Esophagus mucosa (tissue), 1 donor: Measurements from ENCODE around the gene MARCHF3. TPM values are rescaled to one million over a fixed set of nuclear protein-coding genes. Genes with fewer than 3 reads are reported as not detected.
"Not testable (repeated sequence)": the region's sequence is repeated elsewhere in the genome, so short reads cannot be mapped to it uniquely, and the experiment has no call there.

Experiments
- ATAC-seq: fragments of 200-7000 bp; cut with Tn5 transposase; one replicate; pipeline ENCODE4 v1.9.1; 2020
- total RNA-seq: library from RNA; stranded (reverse); gene quantifications from one replicate; pipeline ENCODE4 v1.2.4, GENCODE V29; 2023
- donor health status: DM: yes; HTN: yes; CAD: no.

MARCHF3 gene
- total RNA-seq, 1 donor from 2014 or later, result 2.4 TPM

DNA sequence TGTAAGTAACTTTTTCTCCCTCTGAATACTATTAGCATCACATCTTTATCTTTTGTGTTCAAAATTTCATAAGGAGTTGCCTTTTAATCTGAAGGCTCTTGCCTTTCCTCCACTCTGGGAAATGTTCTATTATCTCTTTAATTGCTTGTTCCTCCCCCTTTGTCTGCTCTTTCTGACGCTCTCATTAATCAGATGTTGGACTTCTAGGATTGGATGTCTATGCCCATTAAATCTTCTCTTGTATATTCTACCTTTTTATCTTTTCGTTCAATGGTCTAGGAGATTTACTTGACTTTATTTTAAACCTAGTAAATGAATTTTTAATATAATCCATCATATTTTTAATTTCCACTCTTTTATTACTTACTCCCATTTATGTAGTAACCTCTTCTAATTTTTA lies 76.7 kb downstream of the MARCHF3 start:
- ATAC-seq, result no peak

GRCh38 chr5:126949475-126949874 lies 80.9 kb downstream of the MARCHF3 start:
- ATAC-seq, result no peak

GRCh38 chr5:126948453-126948852 lies 81.9 kb downstream of the MARCHF3 start:
- no peak for ATAC-seq

GRCh38 chr5:126948011-126948355 lies 82.4 kb downstream of the MARCHF3 start:
- no peak for ATAC-seq

DNA sequence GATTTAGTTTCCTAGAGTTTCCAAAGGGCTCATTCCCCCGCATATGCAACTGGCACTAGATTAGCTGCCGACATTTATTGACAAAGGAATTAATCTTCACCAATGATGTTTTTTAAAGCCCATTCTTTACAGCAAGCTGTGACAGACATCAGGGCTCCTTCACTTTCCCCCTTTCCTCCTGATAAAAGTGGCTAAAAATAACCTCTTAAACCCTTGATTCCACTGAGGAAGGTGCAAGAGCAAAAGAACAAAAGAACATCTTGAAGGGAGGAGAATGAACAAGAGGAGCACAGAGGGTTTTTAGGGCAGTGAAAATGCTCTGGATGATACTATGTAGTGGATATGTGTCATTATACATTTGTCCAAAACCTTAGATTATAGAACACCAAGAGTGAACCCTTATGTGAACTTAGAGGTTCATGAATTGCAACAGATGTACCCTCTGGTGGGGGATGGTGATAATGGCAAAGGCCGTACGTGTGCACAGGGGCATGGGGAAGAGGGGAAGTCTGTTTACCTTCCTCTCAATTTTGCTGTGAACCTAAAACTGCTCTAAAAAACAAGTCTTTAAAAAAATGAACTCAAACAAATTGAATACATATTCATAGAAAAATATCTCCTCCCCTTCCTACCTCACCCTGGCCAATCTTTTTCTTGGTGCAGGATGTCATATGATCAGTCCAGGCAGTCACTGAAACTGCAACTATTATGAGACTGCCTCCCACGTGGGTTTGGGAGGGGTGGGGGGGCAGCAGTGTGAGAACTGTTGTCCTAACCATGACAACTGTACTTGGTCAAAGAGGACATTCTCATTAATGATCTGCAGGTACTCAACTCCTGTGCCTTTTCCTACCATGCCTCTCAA lies 83.0 kb downstream of the MARCHF3 start:
- ATAC-seq, result no peak

DNA sequence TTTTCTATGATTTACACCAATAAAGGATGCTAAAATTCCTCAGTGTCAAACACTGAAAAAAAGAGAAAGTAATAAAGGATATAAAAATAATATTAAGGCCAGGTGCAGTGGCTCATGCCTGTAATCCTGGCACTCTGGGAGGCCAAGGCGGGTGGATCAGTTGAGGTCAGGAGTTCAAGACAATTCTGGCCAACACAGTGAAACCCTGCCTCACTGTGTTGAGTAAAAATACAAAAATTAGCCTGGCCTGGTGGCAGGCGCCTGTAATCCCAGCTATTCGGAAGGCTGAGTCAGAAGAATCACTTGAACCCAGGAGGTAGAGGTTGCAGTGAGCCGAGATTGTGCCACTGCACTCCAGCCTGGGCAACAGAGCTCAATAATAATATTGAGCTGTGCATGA lies 87.5 kb downstream of the MARCHF3 start:
- not testable (repeated sequence) for ATAC-seq

DNA sequence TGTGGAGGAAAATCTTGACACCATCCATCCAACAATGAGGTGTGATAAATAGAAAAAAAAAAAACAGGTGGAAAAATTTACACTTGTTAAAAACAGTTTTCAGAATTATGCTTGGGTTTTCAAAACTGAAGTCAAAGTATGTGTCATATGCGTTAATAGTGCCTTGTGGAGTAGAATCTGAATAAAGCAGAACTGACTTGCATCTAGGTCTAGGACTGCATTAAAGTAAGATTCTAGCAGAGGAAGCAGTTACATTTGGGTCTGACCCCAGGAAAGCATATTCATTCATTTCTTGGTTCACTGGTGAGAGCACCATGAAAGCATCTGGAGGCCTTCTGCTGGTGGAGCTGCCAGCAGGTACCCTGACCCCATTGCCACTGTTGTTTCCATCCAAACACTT lies 89.0 kb downstream of the MARCHF3 start:
- no peak for ATAC-seq

GRCh38 chr5:126939887-126940286 lies 90.5 kb downstream of the MARCHF3 start:
- ATAC-seq, result no peak

- ATAC-seq, result no peak
These were observed 91.9 kb downstream of the MARCHF3 start for GRCh38 chr5:126938466-126938865.

DNA sequence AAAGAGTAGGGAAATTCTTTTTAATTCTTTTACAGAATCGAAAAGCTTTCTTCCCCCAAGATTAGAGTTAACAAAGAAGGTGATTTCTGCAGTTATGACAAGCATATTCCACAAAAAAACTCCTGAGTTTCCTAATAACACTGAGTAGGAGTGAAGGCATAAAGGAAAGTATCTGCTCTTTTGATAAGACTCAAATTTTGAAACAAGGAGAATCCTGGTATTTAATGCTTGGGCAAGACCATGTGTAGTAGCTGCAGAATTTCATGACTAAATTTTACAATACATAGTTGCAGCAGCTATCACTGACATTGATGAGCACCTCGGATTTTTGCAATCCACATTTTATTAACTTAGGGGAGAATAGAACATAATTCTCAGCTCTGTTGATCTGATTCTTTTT lies 92.6 kb downstream of the MARCHF3 start:
- ATAC-seq, result no peak

DNA sequence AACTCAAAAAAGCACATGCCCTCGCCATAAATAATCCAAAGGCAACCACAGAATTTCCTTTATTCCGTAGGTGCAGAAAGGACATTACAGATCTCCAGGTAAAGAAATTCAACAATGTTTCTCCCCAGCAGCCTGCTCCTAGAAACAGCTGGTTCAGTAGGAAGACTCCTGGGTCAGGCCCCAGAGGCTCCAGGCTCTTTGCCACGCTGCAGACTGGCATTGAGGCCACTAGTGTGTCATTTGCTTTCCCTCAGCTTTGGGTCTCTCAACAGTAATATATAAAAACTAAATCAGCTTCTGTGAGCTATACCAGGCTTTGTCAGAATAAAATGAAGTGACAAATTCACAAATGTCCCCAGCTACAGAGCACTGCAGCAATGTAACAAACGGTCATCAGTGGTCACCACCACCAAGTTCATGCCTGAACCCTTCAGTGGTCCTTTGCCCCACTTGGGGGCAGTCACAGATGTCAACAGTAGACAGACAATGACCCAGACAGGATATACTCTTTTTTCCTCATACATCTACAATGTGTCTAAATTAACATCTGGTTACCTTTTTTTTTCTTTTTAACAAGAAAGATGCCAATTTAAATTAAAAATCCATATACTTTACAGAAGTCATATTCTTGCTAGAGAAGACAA lies 93.5 kb downstream of the MARCHF3 start:
- no peak for ATAC-seq

DNA sequence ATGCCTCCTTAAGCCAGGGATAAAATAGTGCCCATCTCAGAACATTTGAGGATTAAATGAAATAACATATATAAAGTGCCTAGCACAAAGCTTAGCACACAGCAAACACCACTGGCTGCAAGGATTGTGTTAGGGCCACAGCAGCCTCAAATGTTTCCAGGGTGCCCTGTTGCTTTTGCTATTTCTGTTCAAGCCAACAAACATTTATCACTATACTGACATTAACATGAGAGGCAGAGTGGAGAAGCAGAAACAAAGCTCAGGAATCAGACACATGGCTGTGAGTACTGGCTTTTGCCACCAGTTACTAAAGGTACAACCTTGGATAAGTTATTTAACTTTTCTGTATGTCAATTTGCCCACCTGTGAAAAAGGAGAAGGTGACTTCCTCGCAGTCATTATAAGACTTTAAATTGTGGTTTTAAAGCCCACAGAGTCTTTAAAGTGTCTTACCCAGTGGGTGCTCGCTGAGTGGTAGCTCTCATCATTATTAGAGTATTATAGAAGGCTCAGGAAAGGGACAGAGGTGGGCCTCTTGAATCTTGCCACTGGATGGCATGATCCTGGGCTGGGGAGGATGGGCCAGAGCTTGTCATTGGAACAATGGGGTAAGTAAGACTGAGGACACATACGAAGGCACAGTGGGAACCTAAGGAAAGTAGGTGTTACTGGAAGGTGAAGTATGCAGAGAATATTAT lies 98.2 kb downstream of the MARCHF3 start:
- no peak for ATAC-seq

GRCh38 chr5:126928041-126928440 lies 102.3 kb downstream of the MARCHF3 start:
- no peak for ATAC-seq

GRCh38 chr5:126927429-126927828 lies 102.9 kb downstream of the MARCHF3 start:
- no peak for ATAC-seq

GRCh38 chr5:126926187-126926586 lies 104.2 kb downstream of the MARCHF3 start:
- ATAC-seq, result no peak

DNA sequence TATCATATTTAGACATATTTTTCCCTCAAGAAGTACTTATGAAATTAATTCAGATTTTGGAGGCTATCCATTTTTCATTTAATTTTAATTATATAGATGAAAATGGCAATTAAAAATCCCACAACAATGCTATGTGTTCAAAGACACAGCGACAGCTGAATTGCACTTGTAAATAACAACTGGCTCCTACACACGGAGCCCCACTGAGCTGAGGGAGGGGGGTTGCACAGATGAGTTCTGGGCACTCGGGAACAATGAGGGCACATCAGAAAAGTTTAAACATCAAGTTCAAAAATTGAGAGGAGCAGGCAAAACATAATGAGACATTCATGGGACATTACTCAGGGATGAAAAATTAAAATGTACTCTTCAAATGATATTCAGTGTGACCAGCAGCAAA lies 104.9 kb downstream of the MARCHF3 start:
- ATAC-seq, result no peak

GRCh38 chr5:126924331-126925033 lies 105.9 kb downstream of the MARCHF3 start:
- no peak for ATAC-seq

DNA sequence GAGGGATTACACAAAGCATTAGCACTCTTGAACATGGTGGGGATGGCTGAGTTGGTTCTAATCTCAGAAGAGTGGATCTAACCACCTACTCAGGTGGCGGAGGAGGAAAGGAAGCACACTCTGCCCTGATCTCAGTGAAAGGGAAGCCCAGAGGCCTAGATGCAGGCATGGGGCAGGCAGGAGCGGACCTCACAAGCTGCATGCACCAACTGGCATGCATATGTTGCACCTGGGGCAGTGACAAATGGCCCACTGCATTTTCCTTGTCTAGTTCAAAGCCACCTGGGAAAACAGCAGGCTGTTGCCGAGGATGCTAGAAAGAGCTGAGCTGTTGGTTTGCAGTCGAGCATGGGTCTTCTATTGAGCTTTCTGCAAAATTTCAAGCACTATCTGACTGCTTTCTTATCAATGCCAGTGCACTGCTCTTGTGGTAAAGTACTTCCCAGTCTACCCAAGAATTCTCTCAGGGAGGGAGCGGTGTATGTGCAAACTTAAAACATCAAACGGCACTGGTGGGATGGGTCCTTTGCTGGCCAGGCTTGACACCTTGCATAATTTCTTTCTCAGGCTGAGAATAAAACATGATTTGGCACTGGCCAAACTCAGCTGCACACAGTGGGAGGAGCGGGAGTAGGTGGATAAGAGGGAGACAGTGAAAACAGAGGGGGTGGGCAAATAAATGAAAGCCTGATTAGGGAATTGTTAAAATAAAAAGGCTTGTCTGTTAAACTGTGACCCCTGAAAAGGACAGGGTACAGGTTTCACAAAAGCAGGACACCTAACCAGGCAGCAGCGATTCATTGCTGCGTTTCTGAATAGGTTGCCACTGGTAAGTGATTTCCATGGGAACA lies 108.9 kb downstream of the MARCHF3 start:
- no peak for ATAC-seq

DNA sequence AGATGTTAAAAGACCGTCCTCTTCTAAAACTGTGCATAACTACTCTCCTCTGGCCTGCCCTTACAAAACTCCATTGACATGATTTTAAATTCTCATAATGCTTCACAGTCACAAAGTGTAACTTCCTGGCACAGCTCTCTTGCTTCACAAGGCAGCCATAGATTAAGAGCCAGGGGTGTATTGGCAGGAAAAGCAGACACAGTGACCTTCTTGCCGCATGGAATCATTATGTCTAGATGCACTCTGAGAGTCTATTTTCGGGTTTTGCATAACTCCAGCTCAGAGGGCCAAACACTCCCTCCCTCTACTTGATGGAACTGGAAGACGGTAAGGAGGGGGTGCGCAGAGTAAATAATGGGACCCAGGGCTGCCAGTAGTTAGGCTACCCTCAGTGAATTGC lies 110.1 kb downstream of the MARCHF3 start:
- ATAC-seq, result no peak

GRCh38 chr5:126919566-126919965 lies 110.8 kb downstream of the MARCHF3 start:
- no peak for ATAC-seq

DNA sequence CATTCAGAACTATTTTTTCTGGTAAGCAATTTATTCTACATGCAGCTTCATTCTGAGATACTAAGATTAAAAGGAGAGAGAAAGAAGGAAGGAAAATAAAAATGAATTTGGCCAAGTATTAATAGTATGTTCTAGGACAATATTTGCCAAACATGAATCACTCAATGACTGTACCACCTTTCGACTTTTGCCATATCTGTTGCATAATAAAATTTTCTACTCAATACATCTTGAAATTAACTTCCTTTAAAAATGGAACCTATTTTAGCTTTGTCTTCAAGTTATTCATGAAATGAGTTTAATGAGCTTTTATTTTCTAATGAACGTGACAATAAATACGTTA lies 111.8 kb downstream of the MARCHF3 start:
- no peak for ATAC-seq

DNA sequence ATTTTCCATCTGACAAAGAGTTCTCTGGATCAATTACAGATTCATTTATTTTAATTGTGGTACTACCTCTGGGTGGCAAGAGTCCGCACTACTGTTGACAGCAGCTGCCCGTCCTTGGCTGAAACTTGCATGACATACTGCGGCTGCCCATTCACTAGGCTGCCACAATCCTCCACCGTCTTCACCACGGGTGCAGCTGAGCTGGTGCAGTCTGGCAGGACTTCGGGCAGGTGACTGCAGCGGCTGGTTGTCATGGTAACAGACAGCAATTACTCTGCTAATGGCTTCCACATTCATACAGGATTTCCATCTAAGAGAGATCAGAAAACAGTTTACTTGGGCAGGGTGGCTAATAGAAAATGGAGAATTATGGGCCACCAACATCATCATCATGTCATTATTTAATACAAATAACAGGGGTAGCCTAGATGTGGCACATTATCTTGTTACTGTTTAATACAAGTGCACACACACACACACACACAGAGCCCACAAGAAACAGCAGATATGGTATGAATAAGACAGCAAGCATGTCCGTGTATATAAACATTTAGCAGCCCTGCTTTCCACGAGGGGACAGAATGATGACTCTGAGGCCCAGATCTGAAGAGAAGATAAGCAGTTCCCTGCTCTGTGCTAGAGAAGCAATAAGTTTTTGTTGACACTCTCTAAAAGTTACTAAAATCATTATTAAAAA lies 112.3 kb downstream of the MARCHF3 start:
- no peak for ATAC-seq
